NCI-H2029 treated with DMSO at 0.1 percent for 48 hours (cell line): Measurements from ENCODE around the gene HIRA.
A peak's percentile ranks its signal among the peaks of the same experiment; 100 is the strongest.

Experiments used
- DNase-seq: peaks from one replicate; lab custom pipeline; 2025; lab: John Stamatoyannopoulos, UW

Gene HIRA, protein sequence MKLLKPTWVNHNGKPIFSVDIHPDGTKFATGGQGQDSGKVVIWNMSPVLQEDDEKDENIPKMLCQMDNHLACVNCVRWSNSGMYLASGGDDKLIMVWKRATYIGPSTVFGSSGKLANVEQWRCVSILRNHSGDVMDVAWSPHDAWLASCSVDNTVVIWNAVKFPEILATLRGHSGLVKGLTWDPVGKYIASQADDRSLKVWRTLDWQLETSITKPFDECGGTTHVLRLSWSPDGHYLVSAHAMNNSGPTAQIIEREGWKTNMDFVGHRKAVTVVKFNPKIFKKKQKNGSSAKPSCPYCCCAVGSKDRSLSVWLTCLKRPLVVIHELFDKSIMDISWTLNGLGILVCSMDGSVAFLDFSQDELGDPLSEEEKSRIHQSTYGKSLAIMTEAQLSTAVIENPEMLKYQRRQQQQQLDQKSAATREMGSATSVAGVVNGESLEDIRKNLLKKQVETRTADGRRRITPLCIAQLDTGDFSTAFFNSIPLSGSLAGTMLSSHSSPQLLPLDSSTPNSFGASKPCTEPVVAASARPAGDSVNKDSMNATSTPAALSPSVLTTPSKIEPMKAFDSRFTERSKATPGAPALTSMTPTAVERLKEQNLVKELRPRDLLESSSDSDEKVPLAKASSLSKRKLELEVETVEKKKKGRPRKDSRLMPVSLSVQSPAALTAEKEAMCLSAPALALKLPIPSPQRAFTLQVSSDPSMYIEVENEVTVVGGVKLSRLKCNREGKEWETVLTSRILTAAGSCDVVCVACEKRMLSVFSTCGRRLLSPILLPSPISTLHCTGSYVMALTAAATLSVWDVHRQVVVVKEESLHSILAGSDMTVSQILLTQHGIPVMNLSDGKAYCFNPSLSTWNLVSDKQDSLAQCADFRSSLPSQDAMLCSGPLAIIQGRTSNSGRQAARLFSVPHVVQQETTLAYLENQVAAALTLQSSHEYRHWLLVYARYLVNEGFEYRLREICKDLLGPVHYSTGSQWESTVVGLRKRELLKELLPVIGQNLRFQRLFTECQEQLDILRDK

DNA sequence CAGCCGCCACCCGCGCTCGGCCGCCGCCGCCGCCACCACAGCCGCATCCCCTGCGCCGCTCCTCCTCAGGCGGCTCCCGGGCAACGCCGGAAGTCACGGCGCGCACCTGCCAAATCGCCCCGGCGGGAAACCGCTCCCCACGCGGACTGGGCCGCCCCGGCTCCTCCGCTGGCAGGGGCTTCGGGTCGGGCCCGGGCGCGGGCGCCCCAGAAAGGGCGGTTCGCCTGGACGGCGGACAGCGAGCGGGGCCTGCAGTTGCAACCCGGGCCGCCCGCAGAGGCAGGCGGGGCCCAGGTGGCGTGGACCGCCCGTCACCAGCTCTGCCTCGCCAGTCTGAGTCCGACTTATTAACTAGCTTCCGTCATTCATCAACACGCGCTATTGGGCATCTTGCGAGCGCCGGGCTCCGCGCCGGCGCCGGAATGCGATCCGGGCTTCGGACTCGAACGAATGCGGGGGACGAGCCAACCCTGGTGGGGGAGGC is at the start of gene HIRA:
Gene HIRA, minus strand, starts transcription at position 85 of the 484 bp plus-strand sequence. CDS start 257 bp downstream, outside the sequence.
- no peak for DNase-seq

DNA sequence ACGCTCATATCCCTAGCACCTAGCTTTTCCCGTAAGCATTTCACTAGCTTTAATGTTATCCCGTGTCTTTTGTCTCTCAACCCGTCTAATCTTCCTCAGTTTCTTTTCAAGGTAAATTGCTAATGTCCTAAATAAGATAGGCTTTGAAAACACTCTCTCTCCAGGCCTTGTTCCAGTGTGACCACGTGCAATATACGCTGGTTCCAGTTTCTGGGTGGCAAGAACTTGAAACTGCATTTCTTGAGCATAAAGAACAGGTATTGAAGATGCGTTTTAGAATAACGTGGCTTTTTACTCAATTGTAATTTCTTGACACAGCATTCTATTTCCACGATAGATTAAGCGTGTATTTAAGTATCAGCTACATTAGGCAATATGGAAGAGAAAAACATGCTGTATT is 49.3 kb upstream of the HIRA start:
- DNase-seq, result no peak

DNA sequence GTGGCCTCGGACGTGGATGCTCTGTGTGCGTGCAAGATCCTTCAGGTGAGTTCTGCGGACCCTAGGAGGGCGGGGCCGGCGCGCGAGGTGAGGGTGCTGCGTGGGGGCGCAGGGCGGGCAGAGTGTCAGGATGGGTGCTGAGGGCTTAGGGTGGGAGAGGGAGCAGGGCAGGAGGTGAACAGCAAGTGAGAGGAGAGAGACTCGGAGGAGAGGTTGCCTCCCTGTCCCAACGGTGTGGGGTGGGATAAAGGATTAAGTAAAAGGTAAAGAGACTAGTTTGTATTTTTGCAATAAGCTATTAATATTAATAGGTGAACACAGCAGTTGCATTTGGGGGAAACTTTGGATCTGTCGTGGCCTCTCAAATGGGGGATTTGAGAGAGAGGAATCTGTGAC is 48.6 kb upstream of the HIRA start:
- DNase-seq, result no peak

DNA sequence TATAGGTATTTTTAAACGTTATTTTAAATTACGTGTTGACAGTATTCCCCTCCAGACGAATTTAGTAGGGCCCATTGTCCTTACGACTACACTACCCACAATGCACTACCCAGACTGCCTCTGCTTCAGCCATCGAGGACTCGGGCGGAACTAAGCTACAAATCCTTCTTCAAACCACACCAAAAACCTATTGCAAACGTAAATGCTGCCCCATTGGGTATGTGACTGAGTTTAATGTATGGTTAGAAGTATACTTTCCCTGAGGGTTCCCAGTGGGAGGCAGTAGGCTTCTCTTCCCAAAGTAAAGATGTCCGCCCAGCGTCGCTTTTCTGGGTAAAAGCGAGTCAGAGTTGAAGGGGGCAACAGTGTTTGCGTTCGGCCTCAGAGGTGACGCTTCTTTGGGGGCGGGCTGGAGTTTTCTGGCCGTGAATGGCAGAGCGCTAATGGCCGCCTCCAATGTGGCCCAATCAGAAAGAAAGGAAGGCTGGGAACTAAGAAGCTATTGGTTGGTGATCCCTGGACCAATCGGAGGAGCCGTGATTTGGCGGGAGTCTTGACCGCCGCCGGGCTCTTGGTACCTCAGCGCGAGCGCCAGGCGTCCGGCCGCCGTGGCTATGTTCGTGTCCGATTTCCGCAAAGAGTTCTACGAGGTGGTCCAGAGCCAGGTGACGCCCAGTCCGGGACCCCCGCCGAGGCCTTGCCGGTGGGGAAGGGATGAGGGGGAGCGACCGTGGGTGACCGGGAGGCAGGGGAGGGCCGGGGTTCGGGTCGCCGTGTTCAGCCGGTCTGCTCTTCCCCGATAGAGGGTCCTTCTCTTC is 48.0 kb upstream of the HIRA start, which contains the start of gene CDC45:
Gene CDC45, plus strand, starts transcription at position 566 of the 818 bp plus-strand sequence. Its CDS starts 49 bp downstream, at position 615.
- peak; percentile 98 for DNase-seq

DNA sequence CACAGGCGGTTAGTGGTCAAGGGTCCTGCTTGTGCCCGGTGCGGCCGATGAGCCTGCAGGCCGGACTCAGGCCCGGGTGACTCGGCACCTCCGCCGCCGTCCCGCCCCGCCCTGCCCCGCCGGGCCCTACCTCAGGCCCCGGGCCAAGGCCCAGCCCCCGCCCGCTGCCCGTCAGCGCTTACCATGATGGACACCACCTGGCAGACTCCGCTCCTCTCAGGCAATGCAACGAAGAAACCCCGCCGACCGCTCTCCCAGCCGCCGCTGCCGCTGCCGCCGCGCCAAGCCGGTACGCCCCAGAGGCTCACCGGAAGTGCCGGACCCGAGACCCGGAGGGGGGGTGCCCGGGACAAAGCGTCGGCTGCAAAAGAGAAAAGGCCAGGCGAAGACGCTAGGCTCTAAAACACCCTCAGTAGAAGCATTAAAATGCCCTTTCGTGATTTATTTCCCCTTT is 47.4 kb upstream of the HIRA start, which contains the start of gene UFD1:
Gene UFD1, minus strand, starts transcription at position 293 of the 454 bp plus-strand sequence. Its CDS starts 108 bp downstream, at position 185.
- DNase-seq, result peak; percentile 76

DNA sequence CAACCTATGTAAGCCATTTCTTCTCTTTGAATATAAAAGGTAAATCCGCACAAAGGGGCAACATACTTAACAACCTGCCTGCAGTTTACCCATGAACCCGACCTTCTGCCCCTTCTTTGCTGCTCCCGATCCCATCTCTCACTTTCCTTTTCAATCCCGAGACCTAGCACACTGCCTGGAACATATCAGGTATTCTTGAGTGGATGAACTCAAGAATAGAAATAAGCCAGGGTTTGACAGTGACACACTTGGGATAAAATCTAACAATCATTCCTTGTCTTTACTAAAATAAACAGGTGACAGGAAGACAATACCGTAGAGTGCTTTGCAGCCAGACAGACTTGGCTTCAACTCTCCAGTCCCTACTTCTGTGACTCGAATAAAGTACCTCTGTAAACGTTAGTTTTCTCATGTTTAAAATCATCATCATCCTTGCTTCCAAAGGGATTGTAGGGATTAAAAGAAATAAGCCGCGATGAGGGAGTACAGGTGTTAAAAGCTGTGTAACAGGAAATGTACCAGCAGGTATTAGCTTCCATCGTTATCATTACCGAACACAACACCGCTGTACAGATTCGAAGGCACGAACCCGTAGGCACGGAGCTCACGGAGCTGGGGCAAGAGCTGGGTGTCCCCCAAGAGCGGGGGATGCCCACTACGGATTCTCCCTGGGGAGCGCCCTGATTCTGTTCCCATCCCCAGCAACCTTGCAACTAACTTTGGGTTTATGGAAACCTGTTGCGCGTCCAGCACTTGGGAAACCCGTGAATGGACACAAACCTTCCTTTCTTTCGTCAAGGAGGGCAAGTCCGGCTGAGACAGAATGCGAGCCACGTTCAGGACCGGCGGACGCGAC is 46.7 kb upstream of the HIRA start:
- no peak for DNase-seq

DNA sequence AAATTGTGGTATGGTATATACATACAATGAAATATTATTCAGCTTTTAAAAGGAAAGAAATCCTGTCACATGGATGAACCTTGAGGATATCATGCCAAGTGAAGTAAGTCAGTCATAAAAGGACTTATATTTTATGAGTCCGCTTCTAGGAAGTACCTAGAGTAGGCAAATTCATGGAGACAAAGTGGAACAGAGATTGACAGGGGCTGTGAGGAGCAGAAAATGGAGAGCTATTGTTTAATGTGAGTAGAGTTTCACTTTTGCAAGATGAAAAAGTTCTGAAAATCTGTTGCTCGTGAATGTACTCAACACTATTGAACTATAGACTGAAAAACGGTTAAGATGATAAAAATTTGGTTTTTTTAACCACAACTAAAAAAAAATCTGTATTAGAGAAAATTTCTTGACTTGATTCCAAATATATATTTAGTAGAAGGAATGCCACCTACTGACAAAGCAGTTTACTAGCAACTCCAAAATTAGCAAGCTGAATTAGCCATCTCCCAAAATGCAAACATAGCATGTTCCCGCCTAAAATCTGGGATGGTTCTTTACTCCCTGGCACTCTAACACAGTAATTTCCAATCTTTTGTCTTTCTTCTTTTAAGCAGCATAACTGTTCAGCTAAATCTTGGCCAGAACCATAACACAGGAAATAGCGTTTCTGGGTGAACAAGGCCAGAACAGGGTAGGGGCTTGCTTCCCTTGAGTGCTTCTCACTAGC is 46.0 kb upstream of the HIRA start:
- no peak for DNase-seq

DNA sequence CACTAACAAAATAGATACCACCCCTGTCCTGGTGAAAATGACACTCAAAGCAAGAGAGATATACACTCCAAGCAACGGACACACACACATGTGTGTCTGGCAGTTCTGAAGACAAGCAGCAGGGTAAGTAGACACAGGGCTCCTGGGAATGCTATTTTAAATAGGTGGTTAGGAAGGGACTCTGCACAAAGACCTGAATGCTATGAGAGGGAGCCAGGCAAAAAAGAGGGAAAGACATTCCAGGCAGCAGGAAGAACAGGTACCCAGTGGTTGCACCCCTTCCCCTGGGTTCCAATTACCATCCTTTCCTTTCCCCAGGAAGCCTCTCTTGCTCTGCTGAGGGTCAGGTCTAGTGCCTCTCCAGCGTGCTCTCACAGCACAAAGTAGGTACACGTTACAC is 44.5 kb upstream of the HIRA start:
- DNase-seq, result no peak

DNA sequence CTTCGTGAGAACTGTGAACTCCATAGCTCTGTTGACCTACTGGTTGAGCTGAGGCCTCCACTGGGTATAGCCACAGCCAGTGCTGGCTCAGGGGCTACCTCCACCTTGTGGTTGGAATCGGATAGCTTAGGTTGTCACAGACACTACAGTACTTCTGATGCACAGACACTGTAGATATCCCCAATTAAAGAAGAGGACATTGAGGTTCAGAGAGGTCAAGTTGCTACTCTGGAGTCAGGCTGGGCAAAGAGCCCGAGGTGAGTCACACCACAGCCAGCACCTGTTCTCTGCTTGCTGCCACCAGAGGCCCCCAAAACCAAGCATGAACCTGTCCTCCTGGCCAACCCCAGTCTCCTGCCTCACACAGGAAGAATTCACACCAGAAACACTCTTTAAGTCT is 42.0 kb upstream of the HIRA start:
- DNase-seq, result no peak

DNA sequence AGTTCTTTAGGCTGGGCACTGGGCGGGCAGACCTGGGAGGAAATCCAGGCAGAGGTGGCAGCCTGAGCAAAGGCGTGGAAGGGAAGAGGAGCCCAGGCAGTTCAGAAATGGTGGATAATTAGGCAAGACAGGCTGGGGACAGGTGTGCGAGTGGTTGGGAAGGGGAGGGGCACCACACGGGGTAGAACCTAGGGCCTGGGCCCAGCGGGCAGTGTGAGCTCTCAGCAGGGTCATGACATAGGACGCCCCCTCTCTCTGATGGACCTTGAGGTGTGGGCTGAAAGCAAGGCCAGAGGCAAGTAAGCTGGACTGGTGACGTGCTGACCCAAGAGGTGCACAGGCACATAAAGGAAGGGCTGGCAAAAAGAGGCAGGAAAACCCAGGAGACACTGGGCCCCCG is 40.7 kb upstream of the HIRA start:
- no peak for DNase-seq

DNA sequence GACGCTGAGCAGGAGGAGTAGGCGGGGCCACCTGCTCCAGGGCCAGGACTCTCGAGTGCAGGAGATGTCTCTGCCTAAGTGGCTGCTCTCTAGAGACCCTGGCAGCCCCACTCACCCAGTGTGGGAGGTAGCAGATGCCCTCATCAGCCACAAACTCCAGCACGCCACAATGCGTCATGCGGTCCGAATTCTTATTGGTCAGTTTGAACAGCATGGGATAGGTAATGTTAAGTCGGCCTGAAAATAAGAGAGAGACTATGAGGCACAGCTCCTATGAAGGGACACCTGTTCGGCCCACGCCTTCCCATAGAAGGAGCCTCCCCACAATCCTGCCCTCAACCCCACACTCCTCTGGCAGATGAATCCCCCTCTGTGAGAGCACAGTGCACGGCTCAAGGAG is 40.0 kb upstream of the HIRA start:
- no peak for DNase-seq

DNA sequence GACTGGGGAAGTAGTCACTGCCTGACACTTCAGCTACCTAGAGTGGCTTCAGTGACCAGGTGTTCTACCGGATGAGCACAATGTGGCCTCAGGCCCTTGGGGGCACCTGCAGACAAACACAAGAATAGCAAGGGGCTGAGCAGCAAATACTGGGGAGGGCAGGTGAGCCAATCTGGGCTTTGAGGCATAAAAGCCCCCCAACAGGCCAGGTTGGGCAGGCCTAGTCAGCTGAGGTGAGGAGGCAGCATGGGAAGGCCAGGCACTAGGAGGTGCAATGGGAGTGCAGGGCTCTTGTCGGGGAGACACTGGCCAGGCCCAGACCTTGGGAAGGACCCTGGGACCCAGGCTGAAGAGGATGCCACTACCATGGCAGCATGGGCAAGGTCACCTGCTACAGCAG is 38.5 kb upstream of the HIRA start:
- DNase-seq, result no peak

DNA sequence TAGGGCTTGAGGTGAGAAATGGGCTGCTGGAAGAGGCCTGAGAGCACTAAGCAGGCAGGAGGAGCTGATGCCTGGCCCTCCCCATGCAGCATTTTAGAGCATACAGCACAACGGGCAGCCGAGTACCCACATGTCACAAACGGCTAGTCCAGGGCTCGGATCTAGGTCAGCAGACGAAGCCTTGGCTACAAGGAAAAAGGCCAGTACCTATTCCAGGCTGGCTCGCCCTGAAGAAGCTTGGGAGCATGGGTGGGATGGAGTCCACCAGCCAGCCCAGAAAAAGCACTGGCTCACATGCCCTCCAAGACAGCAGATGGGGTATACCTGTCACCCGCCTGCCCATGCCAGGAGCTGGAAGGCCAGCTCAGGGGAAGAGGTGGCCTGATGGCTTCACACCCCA is 37.9 kb upstream of the HIRA start:
- DNase-seq, result no peak

DNA sequence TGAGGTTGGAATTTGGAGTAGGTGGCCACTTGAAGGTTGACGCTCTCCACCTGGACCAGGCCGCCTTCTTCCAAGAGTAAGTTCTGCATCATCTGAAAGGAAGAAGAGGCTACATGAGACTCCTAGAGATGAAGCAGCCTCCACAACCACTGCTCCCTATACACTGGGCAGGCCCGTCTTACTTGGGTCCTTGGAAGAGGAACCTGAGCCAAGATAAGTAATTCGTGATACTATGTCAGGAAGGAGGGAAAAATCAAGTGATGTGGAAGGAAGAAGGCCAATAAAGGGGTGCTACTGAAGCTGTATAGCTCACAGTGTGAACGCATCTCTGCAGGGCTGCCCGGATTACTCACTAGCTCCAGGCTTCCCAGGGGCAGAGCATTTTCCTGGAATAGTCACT is 36.4 kb upstream of the HIRA start:
- no peak for DNase-seq

DNA sequence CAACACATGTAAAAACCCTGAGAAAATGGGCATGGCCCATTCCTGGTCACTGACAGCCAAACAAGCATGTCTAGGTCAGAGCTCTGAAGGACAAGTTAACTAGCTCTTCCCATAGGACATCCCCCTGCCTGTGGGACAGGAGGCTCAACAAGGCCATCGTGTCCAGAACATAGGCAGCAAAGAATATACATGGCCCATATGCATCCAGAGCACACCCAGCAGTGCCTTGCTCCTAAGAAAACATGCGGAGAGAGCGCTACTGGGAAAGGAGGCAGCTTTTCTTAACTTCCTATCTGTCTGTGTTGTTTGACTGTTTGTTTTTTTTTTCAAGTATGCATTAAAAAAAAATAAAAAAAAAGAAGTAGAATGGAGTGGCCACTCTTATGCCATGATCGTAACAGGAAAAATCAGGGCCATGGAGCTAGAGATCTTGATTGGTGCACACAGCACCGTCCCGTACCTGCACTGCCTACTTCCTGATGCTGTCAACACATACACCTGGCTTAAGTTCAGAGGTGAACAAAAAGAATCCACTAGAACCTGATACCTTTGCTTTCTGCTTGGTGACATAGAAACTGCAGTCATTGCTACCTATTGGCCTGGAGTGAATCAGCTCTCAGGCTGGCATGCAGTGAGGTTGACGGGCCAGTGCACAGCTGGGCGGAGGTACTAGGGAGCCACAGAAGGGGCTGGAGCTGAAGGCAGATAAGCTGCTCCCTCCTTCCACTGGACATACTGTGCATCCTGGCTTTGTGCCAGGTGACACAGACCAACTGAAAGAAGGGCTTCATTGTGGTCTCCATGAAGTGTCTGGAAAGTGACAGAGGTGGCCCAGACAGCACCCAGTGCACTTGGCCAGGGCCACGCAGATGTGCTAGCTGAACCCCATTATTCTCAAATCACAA is 35.6 kb upstream of the HIRA start:
- no peak for DNase-seq

DNA sequence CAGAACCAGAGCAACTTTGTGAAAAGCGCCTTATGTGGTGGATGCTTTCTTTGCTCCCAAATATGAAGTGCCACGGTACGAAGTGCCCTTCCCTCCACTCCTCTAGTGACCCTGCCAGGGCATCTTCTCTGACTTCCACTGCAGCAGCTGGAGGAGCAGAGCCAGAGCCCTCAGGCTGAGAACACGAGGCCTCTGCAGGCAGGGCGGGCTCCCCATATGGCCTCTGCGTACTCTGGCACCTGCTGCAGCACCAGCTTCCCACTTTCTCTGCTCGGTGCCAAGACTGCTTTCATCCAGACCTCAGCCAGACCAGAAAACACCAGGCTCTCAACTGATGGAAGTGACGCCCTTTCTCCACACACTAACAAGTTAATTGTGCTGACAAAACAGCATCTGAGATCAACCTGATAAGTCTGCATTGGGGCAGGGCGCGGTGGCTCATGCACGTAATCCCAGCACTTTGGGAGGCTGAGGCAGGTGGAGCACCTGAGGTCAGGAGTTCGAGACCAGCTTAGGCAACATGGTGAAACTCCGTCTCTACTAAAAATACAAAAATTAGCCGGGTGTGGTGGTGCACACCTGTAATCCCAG is 34.7 kb upstream of the HIRA start:
- DNase-seq, result no peak

DNA sequence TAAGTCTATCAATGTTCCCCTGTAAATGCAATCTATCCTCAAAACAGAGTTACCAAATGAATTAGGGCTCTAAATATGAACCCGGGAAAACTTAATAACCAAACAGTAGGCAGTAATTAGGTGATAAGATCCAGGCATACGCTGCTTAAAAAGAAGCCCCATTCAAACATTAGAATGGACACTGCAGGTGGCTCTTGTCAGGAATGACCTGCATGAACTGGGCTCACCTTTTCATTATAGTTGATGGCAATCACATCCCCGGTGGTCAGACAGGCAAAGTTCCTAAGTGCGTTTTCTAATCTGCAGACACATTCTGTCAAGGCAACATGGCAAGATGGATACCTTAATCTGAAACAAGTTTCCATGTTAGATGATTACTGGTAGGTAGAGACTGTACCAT is 33.4 kb upstream of the HIRA start:
- no peak for DNase-seq

DNA sequence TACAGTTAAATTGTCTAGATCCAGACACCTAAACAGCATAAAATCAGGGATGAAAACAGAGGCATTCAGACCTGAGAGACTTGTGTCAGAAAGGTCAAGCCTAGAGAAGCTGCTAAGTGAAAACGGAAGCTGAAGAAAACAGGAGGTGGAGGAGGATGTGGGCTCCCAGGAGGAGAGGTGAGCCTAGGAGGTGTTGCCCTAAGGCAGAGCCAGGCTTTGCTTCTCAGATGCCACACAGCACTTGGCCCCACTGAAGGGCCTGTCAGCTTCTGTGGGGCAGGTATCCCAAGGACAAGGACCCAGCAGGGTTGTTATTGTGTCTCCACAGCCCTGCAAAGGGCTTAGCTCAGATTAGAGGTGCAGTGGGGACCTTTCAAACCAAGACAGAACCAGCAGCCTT is 33.0 kb upstream of the HIRA start:
- DNase-seq, result no peak
